G401.6 (cell line): ENCODE measurements around the gene MIB2.
"Not testable (repeated sequence)": the region's sequence is repeated elsewhere in the genome, so short reads cannot be mapped to it uniquely, and the experiment has no call there.

Experiments used
- FAIRE-seq: peaks from 2 replicates; lab custom pipeline; 2012; peaks lifted over from hg19 to GRCh38; lab: Jason Lieb, UNC

Gene MIB2

DNA sequence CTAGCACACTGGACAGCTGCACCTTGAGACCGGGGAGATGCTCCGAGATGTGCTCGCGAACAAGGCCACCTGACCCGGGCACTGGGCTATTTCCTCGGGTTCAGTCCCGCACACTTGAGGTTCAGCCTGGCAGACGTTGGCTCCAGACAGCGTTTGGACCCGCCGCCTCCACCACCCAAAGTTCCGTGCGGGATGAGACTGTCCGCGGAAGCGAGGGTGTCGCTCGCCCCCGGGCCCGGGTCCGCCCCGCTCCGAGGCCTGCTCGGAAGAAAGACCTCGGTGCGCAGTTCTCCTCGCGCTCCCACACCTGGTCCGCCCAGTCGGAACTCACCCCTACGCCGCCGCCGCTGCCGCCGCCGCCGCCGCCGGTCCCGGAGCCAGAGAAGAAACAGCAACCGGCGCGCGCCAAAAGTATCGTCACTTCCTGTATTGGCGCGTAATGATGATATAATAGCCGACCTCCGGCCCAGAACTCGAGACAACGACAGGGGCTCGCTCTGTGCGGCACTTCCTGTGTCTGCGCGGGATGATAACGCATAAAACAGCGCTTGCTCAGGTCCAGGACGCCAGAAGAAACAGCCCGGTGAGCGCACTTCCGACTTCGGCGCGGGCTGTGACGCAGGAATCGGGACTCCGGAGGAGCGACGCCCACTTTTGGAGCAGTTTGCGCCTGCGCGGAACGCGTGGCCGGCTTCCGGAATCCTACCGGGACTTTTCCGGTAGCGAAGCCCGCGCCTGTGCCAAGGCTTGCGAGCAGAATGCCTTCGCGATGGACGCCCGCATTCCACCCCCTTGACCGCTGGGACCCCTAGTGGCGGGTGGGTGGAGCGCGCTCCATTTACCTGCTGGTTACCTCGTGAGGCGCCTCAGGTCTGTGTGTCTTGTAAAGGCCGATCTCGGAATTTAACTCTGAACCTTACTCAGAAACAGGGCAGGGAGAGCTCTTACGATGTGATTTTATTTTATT lies 43.6 kb downstream of the MIB2 start, which contains the start of gene CDK11B:
Gene CDK11B, minus strand, starts transcription at position 422 of the 967 bp plus-strand sequence. CDS start 1,519 bp downstream, outside the sequence.
- peak; percentile 97 for FAIRE-seq

DNA sequence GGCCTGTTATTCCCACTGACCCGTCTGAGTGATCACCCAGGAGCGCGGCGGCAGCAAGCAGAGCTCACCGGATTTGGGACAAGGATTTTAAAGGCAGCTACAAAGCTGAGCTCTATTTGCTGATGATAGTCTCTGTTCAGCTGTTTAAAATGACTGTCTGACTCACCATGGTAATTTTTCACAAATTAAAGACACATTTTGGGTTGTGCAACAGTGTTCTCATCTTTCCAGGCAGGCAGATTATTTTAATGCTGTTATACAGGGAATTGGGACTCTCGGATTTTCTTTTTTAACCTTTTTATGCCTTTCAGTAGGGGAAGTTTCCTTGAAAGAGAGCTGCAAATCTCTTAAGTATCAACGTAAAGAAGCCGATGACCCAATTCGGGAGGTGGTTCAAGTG lies 47.1 kb downstream of the MIB2 start:
- not testable (repeated sequence) for FAIRE-seq

DNA sequence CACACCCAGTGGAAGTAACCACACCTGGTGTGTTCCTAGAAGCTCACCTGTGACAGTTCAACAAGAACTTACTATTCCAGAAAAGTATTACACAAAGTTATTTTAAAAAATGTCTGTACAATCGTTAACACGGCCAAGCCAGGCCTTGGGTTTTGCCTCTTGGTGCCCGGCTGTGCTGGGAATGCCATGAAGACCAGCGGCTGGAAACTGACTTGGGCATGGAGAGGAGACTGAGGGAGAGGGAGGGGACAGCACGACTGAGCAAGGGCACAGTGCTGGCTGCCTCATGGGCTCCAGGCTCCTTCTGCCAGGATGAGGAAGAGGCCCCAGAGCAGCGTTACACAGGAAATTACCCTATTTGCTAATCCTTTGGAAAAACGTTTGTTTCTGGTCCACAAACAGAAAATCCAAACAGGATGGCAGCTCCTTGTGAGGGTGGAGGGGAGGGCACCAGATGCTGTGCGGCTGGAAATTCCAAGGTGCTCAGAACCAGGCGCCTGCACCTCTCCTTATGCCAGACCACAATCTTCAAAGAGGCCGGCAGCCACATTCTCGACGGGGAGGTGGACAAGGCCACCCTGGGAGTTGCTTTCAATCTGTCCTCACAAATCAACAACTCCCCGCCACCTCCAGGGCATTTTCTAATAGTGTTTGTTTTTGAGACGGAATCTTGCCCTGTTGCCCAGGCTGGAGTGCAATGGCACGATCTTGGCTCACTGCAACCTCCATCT lies 47.7 kb downstream of the MIB2 start:
- FAIRE-seq, result not testable (repeated sequence)

DNA sequence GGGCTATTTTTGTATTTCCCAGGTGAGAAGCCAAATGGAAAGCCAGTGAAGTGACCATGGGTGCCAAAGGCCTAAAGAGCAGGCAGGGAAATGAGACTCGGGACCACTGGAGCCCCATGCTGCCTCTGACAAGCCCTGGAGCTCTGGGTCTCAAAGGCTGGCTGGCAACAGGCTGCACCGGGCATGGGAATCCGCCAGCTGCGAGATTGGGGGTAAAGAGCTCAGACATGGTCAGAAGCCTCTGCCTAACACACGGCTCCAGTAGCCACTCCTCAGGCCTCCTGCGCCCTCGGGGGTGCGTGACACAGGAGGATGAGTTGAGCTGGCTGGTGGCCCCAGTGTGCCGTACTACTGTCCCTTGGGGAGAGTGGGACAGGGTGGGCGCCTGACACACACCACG lies 49.0 kb downstream of the MIB2 start:
- FAIRE-seq, result not testable (repeated sequence)

DNA sequence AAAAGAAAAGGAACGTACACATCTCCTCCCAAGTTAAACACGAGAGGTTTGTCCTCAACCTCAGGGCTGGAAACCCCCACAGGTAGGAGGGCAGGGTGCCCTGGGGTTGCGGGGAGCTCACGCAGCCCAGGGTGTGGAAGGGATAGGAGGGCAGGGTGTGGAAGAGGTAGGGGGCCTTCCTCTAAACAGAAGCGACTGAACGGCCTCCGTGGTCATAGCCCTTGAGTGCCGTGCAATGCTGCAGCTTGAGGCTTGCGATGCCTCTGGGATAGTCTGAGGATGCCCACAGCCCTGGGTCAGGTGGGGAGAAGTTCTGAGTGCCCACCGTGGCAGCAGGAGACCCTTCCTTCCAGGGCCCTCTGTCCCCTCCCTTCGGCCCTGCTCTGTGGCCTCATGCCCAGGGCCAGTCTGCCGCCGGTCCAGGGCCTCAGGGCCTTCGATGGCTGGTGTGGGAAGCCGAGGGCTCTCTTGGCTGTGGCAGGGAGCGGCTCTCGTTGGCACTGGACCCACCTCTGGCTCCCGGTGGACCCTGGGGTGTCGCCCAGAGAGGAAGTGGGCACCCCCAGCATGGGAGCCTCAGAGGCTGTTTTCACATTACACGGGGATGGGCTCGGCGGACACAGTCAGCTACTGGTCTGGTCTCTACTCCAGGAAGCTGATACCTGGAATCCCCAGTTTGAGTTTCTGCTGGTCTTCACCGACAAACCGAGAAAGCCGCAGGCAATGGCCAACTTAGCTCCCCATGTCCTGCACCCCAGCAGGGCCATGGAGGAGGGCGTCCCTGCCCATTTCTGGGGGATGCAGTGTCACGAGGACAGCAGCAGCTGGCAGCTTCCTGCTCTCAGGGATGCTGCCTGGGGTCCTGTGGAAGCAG lies 49.9 kb downstream of the MIB2 start:
- FAIRE-seq, result no peak

DNA sequence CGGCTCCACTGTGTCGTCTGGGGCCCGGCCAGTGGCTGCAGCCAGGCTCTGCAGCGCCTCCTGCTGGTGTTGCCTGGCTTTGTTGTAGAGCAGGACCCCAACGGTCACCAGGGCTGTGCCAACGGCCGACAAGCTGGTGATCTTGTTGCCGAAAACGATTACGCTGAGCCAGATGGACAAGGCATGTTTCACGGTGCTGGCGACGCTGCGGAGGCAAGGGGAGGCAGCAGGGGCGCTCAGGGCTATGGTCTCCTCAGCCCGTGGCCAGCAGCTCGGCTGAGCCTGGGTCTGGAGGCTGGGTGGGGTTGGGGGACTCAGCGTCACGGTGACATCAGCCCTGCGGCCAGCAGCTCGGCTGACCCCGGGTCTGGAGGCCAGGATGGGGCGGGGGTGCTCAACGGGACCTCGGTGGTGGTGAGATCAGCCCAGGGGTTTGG lies 50.5 kb downstream of the MIB2 start:
- FAIRE-seq, result no peak

DNA sequence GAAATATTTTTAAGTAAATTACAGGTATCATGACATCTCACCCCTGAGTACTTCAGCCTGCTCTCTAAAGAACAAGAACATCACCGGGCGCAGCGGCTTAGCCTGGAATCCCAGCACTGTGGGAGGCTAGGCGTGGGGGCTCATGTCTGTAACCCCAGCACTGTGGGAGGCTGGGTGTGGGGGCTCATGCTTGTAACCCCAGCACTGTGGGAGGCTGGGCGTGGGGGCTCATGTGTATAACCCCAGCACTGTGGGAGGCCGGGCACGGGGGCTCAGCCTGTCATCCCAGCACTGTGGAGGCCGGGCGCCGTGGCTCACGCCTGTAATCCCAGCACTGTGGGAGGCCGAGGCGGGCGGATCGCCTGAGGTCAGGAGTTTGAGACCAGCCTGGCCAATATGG lies 51.2 kb downstream of the MIB2 start:
- no peak for FAIRE-seq

DNA sequence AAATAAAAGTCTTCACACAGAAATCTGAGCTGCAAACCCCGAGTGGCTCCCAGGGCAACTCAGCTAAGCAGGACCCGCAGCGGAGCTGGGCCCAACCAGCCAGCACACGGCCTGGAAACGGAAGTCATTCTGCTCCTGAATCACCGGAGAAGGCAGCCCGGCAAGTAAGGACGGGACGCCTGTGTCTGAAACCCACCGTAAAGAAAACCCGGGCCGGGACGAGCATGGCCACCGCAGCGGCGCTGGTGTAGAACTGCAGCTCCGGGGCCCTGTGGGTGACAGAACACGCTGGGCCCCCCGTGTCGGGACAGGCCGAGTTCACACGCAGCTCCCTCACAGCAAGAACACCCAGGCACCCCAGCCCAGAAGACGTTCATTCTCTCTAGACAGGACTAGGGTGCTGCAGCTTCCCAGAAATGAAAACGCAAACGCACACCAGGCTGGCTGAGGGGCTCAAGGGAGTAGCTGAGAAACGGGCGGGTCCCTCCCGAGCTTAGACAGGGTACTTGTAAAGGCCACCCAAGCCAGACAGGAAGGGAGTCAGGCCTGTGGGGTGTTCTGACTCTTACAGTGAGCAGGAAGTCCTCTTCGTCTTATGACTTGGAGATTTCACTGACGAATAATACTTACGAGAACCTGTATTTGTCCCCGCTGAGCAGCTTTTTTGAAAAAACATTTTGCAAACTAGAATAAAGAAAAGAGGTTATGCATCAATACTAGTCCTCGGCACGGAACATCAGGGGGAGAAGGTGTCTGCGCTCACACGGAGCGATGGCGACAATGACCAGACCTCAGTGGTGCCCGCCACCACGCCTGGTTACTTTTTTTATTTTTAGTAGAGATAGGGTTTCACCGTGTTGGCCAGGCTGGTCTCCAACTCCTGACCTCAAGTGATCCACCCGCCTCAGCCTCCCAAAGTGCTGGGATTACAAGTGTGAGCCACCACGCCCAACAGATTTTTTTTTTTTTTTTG lies 54.5 kb downstream of the MIB2 start:
- no peak for FAIRE-seq

DNA sequence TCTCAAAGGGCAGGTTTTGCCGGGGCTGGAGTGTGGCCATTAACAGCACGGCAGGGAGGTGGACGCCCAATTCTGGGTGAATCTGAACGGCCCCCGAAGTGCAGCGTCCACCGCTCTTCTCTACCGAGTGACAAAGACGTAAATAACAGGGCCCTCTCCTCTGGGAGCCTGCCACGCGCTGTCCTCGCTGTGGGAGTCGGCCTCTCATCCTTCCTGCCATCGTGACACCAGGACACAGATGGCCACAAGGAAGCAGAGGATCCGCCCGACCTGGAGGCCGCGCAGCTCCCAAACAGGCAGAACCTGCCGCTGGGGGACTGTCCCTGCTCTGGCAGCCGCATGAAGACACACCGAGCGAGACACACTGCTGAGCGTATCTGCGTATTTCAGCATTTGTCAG lies 55.6 kb downstream of the MIB2 start:
- FAIRE-seq, result no peak

DNA sequence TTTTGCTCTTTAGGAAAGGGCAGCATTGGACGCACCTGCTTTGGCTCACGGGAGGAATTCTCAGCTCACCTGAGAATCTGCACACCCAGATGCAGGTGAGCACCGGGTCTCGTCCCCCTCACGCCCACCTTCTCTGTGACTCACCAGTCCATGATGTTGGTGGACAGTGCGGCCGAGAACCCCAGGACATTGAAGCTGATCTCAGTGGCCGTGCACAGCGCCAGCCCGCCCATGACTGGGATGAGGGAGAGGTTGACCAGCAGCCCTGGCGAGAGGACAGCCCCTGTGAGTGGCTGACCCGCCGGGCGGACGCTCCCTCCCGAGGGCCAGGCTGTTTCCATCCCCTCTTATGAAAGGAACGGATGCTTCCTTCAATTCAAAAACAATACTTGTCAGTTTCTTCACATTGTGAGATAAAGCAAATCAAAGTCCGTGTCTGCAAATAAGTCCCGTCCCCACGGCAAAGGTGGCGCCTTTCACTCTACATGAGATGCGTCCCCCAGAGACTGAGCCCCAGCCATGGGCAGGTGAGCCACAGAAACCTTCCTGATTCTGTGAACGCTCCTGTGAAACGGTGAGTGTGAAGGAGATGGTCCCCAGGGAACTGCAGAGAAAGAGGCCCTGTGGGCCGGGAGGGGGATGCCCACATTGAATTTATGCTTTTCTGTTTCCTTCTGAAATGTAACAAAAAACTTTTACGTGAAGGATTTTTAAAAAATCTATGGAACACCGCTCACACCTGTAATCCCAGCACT lies 56.2 kb downstream of the MIB2 start:
- no peak for FAIRE-seq

DNA sequence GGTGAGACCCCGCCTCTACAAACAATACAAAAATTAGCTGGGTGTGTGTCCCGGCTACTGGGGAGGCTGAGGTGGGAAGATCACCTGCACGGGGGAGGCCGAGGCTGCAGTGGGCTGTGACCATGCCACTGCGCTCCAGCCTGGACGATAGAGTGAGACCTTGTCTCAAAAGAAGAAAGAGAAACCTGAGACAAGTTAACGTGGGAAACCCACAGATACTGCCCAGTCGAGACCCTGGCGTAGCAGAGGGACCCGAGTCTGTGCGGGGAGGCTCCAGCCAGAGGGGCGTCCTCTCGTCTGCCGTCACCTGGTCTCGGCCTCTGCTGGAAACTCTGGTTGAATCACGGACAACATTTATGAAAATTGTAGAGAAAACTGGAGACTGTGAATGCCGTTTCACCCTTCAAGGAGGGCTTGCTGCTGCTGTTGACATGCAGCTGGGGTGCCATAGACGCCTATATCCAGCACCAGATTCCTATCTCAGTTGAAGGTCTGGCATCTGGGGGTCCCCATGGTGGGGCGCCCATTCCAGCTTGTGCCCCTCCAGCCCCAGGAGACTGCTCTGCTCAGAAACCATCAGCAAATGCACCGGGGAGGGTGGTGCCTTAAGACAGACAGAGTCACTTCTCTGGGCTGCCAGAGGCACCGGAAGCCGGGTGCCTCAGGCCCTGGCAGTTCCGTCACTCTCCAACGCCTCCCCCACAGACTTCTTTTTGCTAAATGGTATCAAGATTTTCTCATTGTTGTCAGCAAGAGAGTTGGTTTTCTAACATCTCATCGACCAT lies 57.1 kb downstream of the MIB2 start:
- no peak for FAIRE-seq

DNA sequence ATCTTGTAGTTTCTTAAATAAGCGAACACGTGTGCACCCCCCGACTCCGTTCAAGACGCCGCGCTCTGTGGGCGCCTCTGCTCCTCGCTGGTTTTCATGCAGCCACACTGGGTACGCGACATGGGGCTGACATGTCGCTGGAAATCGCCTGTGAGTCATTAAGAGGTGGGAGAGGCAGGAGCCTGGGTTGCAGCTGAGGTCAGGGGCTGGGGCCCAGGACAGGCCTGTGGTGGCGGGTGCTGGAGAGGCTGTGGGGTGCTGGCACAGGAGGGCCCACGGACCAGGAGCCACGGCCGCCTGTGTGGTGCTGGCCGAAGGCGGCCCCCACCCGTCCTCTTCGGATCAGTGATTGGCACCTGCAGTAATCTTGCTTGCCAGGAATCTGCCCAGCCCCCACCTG lies 59.5 kb downstream of the MIB2 start:
- FAIRE-seq, result not testable (repeated sequence)

DNA sequence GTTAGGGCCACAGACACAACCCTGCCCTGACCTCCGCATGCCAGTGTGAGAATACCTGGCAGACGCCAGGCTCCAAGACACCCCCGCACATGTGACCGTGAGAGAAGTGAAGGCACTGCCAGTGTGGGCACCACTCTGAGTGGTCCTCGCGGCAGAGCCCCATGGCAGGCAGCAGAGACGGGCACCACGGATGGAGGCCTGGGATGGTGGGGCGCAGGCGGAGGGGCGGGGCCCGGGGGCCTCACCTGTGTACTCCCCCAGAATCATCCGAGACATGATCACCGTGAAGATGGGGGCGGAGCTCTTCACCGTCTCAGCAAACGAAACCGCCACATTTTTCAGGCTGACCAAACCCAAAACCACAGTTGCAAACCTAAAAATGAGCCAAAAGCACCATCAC lies 59.9 kb downstream of the MIB2 start:
- not testable (repeated sequence) for FAIRE-seq

DNA sequence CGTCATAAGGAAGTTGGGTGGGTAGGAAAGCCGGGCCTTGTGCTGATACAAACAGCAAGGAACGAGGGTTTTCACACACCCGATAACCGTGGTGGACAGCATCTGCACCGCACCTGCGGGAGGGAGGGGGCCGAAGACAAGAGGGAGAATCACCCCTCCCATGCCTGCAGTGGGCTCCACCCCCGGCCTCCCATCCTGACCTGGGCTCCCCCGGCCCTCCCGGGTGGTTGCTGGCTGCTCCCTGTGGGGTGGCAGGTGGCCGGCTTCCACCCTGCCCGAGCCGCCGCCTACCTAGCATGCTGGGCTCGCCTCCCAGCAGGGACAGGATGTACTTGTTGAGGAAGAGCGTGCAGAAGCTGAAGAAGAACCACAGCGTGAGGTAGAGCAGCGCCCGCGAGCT lies 60.8 kb downstream of the MIB2 start:
- FAIRE-seq, result not testable (repeated sequence)

DNA sequence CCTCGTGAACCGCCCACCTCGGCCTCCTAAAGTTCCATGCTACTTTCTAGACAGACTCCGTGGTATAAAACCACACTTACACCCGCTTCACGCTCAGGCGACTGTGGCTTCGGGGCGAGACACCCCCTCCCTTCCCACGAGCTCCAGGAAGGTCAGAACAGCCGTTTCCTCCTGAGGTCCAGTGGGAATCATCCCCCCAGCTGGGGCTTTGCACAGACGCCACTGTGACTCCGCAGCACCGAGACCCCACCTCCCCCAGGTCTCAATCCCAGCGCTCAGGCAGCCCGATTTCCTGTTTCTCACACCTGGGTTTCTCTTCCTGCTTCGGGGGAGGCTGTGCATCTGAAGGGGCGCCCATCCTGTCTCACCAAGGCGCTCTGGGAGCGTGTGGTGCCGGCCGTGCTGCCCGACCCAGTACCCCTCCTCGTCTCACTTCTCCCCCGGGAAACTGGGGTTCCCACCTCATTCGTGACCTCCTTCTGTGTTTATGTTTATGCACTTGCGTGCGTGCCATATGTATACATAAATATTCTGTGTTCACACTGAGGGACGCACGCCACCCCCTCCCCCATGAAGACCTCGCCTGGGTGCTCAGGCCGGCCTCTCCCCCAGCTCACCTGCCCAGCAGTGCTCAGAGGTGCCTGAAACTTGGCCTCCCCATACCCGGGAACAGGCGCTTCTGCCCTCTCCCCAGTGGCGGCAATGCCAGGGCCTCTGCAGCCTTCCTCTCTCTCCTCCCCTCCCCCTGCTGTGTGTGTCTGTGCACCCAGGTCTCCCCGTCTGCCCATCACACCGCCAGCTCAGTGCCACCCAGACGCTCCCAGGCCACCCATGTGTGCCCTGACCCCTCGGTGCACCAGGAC lies 62.6 kb downstream of the MIB2 start:
- no peak for FAIRE-seq

DNA sequence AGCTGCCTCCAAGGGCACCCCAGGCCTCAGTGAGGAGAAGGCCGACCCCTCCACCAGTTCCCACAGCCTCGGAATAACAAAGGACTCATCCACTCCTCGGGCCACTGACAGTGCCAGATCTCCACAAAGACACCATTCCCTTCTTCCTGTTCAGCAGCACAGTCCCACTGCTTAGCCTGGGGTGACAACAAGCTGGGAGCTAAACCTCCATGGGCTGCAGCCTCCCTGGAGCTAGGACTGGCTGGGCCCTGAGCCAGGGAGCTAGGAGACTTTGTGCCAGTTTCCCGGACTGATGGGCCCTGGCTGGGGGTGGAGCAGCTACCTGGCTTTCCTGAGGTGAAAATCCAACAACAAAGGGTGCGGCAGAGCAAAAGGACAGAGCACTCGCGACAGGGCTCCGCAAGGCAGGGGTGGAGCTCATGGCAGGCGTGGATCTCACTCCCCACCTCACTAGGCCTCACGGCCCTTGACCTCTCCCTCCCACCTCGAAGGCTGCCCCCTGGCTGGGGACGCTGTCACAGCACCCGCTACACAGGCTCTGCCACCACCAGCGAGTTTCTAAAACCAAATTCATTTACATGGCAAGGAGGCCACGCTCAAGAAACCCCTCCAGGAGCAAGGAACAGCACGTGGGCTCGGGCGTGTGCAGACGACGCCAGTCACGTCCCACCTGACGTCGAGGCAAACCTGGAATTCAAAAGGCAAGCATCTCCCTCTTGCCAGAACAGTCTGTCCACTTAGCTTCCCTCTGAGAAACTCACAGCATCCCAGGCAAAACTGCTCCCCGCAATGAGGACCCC lies 63.5 kb downstream of the MIB2 start:
- no peak for FAIRE-seq
